GM21528 (cell line): ENCODE measurements around the gene SLC38A1.

Source experiments
- ATAC-seq: cut with Tn5 transposase; IDR thresholded peaks from one replicate; pipeline ENCODE4 v1.9.1; 2021; ENCODE audit warnings: mild to moderate bottlenecking, moderate library complexity; ENCODE audit not compliant: unreplicated experiment, low FRiP score

Gene SLC38A1

GRCh38 chr12:46147144-46147543 is 121.7 kb downstream of the SLC38A1 start:
- ATAC-seq = no peak

DNA sequence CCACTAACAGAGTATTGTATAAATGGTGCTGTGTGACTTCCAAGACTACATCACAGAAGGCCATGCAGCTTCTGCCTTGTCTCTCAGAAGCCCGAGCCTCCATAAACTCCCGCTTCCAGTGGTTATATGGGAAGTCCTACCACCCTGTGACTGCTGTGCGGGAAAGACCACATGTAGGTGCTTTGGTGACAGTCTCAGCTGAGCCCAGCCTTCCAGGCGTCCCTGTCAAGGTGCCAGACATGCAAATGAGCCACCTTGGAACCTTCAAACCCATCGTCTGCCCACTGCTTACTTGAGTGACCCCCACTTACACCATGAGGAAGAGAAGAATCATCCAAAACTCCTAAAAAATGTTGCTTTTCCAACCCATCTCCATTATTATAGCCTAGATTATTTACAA is 123.0 kb downstream of the SLC38A1 start:
- ATAC-seq = no peak

DNA sequence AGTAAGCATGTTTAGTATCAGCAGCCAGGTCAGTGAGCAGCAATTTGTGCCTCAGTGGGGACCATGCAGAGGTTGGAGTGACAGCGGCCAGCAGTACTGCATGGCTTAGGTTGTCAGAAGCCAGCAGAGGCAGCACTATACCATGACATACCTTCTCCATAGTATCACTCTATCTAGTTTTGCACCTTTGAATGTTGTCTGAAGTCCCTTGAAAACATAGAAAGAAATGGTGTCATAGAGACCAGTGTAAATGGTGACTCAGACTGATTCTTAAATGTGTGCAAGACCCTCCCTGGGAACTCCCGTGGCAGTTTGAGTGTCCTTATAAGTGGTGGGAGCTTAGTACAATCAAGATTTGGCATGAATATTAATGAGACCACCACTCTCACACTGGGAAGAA is 124.4 kb downstream of the SLC38A1 start:
- no peak for ATAC-seq

DNA sequence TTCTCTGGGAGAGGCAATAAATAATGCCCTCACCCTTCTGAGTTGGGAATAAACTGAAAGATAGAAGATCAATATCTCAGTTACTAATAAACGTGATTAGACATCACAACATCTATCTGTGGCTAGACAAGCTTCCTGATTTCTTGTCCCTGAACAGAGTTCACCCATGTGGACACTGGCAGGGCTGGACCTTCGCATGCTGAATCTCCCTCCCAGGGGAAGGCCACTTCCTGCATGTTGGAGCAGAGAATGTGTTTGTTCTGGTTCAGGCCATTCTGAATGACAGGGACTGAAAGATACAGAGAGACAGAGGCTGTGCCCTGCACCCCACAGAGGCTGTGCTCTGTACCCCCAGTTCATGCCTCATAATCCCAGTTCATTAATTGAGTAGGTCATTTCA is 132.6 kb downstream of the SLC38A1 start:
- no peak for ATAC-seq

DNA sequence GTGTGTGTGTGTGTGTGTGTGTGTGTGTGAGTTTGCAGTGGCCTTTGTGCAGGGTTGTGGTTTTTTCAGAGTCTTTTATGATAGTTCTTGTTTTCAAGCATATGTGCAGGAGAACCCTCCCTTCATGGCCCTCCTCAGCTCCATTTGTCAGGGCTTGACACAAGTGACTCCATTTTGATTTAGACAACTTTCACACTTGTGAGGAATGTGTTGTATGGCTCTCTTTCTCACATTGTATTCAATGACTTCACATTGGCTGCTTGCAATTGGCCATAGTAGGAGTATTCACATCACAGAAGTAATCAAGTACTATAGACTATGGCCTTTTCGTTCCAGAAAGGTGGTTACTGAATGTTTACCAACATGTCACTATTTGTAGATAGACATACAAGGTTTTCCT is 133.1 kb downstream of the SLC38A1 start:
- ATAC-seq = no peak

- no peak for ATAC-seq
Observed at GRCh38 chr12:46134852-46135251, 134.0 kb downstream of the SLC38A1 start.

- ATAC-seq = no peak
Observed at GRCh38 chr12:46134205-46134811, 134.5 kb downstream of the SLC38A1 start.

- ATAC-seq = no peak
Observed at GRCh38 chr12:46133751-46134150, 135.1 kb downstream of the SLC38A1 start.
